GM12878 (cell line): ENCODE results near the gene TRAF7.

ENCODE experiments used
- CEBPB ChIP-seq, 2 experiments: fragments of 150-350 bp in 1 of 2; IDR thresholded peaks; 2 replicates each; pipeline ENCODE4 v1.6.1; 2012 to 2014; ENCODE audit warnings: low read depth in 2 of 2, low read length in 2 of 2, borderline replicate concordance in 1 of 2, inconsistent platforms in 1 of 2
- CHD1 ChIP-seq: IDR thresholded peaks from 2 replicates; pipeline ENCODE4 v1.6.1; 2012; ENCODE audit warnings: low read depth, low read length, improper control_type of control experiment
- CTCF ChIP-seq, 3 experiments: IDR thresholded peaks in 2 of 3; conservative IDR thresholded peaks in 1 of 3; 2 replicates each; pipeline ENCODE4 v1.5.1; 2011; ENCODE audit warnings: low read depth in 3 of 3, low read length in 3 of 3, mild to moderate bottlenecking in 3 of 3, control low read depth in 2 of 3, moderate library complexity in 2 of 3, inconsistent platforms in 1 of 3, mixed read lengths in 1 of 3; ENCODE audit not compliant: control insufficient read depth in 2 of 3, insufficient read depth in 1 of 3; ENCODE audit errors: extremely low read depth in 1 of 3
- USF1 ChIP-seq: IDR thresholded peaks from 2 replicates; pipeline ENCODE4 v1.6.1; 2011; ENCODE audit warnings: borderline replicate concordance, low read depth, mild to moderate bottlenecking, moderate library complexity, mixed read lengths, low read length; ENCODE audit not compliant: insufficient read depth; ENCODE audit errors: extremely low read length

- no peak for TF ChIP-seq USF1
- TF ChIP-seq CTCF (IDR thresholded peaks at IDR 0.05 in 2 of 3, conservative IDR thresholded peaks at IDR 0.05 in 1 of 3; ENCODE audit: control insufficient read depth in 2 of 3, extremely low read depth in 1 of 3, insufficient read depth in 1 of 3, low read depth in 3 of 3, low read length in 3 of 3), result no peak
- no peak for TF ChIP-seq CEBPB (IDR thresholded peaks at IDR 0.05; ENCODE audit: borderline replicate concordance in 1 of 2, low read depth in 2 of 2, low read length in 2 of 2)
- TF ChIP-seq CHD1, result no peak
These were observed 6.3 kb downstream of the TRAF7 start for GRCh38 chr16:2161911-2162310.
